HG03103 (cell line): ENCODE measurements around the gene PDILT.

Source experiments
- ATAC-seq: cut with Tn5 transposase; IDR thresholded peaks from one replicate; pipeline ENCODE4 v1.9.1; 2021; ENCODE audit warnings: low read depth; ENCODE audit not compliant: unreplicated experiment

Gene PDILT

GRCh38 chr16:20372701-20373100 is 31.8 kb downstream of the PDILT start:
- ATAC-seq: no peak

GRCh38 chr16:20369452-20370054 is 35.0 kb downstream of the PDILT start:
- no peak for ATAC-seq

- ATAC-seq: no peak
Observed at GRCh38 chr16:20364051-20364450, 40.5 kb downstream of the PDILT start.

DNA sequence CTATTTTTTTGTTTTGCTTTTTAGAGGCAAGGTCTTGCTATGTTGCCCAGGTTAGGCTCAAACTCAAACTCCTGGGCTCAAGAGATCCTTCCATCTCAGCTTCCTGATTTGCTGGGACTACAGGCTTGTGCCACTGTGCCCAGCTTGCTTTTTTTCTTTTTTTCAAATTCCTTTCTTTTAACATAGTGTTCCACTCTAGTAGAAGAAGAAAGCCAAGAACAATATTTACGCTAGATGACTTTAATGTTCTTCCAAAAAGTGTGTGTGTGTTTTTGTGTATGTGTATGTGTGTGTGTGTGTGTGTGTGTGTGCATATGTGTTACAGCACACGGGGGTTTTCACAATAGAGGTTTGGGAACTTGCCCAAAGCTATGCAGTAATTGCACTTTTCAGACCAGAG is 41.3 kb downstream of the PDILT start:
- no peak for ATAC-seq

DNA sequence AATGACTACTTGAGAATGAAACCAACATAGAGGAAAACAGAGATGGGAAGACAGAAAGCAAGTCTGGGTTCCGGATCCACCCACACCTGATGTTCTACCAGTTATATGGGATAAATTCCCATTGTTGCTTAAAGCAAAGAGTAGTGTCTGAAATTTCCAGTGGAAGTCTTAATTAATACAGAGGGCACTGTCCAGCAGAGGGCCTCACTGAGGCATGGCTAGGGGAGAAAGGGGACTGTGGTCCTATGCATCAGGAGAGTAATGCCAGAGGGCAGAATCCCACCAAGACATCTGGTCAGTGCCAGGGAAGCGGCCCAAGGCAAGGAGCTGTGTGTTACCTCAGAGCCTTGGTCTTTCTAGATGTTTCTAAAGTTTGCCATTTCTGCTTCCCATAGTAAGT is 44.5 kb downstream of the PDILT start:
- no peak for ATAC-seq

DNA sequence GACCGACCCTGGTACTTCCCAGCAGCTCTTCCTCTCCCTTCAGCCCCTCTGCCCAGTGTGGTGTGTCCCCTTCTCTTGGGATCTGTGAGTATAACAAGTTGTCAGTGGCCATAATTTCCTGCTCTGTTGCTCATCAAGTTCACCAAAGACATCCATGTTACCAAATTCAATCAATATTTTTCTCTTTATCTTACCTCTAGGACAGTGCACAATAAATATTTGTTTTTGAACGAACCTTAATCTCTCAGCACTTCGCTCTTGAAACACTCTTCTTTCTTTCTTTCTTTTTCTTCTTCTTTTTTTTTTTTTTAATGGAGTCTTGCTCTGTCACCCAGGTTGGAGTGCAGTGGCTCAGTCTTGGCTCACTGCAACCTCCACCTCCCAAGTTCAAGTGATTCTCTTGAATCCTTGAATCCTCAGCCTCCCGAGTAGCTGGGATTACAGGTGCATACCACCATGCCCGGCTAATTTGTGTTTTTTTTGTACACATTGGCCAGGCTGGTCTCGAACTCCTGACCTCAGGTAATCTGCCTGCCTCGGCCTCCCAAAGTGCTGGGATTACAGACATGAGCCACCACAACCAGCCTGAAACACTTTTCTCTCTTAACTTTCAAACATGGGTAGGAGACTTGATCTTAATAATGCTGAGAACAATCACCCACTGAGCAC is 49.3 kb downstream of the PDILT start:
- ATAC-seq: no peak

DNA sequence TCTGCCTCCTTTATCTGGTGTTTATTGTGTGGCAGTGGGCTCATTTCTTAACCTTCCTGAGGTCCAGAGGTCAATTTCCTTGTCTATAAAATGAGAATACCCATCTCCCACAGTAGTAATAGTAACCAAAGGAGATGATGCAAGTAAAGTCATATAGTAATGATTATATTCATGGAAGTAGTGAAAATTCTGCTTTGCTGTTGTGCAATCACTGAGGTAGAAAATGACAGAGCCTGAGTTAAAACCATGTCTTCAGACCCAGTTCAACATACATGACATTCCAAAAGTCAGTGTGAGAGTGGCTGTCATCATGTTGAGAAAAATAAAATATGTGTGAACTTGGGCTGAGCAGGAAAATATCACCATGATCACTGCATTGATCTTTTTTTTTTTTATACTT is 51.2 kb downstream of the PDILT start:
- ATAC-seq: no peak

DNA sequence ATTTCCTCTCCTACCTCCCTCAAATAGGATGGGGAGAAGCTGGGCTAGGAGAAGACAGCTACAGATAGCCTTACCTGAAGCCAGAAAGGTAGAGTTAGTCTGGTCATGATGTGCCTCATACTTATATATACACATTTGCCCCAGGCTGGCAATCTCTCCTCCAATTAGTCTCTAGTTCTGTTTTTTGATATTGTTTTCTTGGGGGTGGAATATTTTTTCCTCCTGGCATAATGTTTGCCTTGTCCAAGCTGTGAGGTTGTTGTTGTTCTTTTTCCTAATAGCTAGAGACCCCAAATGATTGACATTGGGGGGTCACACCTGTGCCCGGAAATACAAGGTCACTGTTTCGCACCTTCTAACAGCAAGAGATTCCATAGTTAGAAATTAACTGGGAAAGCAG is 51.9 kb downstream of the PDILT start, which contains the start of gene UMOD:
UMOD (minus strand) TSS at position 101 of the 400 bp plus-strand sequence. CDS start 1,978 bp downstream, outside the sequence.
- no peak for ATAC-seq

DNA sequence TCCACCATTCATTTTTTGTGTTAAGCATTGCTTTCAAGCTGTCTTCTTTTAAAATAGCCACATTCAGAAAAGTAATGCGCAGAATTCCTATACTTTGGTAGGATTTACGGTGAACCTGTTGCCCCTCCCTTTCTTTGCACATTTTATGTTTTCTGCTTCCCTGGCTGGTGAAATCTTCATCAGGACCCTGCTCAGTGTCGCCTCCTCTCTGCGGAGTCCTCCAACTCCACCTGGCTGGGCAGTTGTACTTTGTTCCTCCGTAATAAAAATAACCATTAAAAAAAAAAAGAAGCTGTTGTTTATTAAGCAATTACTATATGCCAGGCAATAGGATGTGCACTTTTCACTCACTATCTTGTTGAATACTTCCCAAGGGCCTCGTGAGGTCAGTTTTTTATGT is 54.9 kb downstream of the PDILT start:
- ATAC-seq: no peak

DNA sequence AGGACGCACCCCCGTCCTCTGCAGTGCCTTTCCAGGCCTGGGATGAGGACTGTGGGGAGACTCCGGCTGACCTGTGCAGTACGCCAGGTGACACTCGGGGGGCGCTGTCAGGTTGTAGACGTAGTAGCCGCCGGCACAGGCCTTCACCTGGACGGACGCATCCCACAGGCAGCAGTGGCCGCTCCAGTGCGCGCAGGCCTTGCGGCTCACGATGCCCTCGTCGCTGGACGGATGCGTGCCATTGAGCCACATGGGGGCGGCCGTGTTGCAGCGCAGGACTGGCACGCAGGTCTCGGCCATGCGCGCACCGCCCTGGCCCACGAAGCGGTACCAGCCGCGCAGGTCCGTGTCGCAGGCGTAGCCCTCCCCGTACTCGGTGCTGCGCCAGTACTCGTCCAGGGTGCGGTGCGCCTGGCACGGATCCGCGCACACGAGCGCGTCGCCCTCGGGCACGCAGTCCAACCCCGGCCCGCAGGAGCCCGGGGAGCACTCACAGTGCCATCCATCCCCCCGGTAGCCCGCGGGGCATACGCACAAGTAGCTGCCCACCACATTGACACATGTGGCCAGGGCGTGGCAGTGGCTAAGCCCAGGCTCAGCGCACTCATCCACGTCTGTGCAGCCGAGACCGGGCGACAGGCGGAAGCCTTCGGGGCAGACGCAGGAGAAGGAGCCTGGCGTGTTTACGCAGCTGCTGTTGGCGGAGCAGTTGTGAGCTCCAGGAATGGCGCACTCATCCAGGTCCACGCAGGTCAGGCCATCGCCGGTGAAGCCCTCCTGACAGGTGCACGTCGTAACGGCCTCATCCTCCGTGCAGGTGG is 56.0 kb downstream of the PDILT start:
- no peak for ATAC-seq

GRCh38 chr16:20347666-20348364 is 56.7 kb downstream of the PDILT start:
- ATAC-seq: no peak

DNA sequence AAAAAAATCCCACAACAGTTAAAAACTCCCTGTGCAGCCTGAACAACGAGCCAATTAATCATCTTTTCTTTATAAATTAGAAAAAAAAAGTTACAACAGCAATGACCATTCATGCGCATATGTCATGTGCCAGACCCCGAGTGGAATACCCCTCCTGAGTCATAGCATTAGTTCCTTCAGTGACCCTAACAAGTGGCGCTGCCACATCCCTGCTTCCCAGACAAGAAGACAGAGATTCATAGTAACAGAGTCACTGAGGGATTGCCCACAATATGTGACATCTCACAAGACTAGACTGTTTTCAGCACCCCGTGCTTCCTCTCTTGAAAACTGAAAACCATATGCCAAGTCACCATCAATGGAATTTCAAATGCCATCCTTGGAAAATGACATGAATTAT is 59.9 kb downstream of the PDILT start:
- ATAC-seq: no peak

GRCh38 chr16:20339744-20340143 is 64.8 kb downstream of the PDILT start:
- ATAC-seq: no peak

DNA sequence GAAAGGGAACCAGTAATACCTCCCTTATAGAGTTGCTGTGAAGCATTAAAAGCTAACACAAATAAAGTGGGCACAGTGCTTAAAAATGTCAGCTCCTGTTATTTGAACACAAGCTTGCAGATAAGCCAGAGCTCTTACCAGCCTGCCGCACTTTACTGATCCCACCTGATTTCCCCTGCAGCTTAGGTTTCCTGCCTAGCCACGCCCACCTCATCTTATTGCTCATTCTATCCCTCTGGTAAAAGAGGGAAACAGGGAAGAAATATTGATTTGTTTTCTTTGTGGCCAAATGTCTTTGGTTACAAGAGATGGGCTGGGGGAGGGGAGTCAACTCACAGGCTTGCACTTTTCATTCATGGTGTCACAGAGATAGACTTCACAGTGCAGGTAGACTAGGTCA is 67.6 kb downstream of the PDILT start:
- ATAC-seq: no peak

DNA sequence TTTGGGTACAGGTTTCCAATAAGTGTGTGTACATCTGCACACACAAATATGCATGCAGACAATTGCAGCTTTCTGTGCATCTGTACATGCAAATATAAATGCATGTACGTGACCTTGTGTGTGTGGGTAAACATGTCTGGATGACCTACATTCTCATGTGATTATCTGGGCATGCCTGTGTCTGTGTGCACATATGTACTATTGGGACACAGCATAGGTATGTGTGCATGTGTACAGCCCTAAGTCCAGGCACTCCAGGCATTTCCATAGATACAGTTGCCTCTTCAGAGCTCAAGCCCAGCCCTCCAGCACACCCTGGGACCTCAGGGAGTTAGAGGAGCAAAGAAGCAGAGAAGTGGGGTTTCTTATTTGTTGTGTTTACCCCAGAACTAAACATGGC is 70.1 kb downstream of the PDILT start:
- ATAC-seq: no peak

DNA sequence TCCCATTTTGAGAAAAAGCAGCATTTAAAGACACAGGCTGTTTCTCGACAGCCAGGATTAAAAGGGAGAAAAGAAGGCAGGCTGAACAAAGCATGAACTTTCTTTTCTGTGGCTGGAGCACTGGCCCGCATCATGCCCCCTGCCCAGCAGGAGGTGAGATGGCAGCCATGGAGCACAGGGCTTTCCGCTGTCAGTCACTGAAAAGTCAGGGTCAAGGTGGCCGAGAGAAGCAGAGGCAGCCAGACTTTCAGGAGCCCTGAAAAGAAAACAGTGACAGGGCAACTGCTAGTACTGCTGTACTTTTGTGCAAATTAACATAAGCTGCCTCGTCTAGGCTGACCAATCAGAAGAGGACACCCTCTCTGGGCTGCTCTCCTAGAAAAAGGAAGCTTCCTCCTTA is 71.4 kb downstream of the PDILT start:
- no peak for ATAC-seq

DNA sequence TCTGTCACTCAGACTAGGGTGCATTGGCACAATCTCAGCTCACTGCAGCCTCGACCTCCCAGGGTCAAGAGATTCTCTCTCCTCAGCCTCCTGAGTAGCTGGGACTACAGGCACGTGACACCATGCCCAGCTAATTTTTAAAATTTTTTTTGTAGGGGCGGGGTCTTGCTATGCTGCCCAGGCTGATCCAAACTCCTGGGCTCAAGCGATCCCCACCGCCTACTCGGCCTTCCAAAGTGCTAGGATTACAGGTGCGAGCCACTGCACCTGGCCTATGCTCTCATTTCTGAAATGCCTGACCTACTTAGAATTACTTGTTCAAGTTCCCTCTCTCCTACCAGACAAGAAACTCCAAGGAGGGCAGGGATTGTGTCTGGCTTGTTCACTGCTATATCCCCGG is 72.1 kb downstream of the PDILT start:
- ATAC-seq: no peak

GRCh38 chr16:20331635-20332034 is 72.9 kb downstream of the PDILT start:
- no peak for ATAC-seq

- ATAC-seq: no peak
Observed at GRCh38 chr16:20329392-20330138, 75.0 kb downstream of the PDILT start.

DNA sequence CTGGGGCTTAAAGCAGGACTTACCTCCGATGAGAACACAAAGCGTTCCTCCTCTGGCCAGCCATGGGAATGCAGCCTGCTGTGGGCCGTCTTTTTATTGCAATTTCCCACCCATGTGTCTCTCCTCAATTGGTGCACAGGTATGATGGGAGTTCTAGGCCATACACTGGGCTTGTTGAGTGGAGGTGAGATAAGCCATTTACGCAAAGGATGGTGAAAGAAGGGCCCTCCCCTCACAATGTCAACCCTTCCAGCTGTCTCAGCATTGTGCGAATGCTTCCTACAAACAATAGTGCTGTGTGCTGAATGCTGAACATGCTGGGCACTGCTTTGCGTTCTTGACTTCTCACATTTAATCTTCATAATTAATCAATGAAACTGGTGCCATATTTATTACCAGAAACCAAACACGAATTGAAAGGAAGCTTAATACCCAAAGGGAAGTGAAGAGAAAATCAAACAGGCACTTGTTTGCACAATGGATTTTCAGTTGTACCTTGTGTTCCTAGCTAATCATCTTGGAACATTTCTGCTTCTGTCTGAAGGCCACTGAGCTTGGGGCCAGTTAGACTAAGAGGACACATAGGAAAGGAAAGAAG is 77.0 kb downstream of the PDILT start, which contains the start of gene GP2:
GP2 (minus strand) TSS at position 70 of the 598 bp plus-strand sequence. CDS start 1,082 bp downstream, outside the sequence.
- ATAC-seq: no peak
